Measurements from ENCODE around the gene PPRC1. TPM values are rescaled to one million over a fixed set of nuclear protein-coding genes. Genes with fewer than 3 reads are reported as not detected.

Gene PPRC1
- total and polyA plus RNA-seq, 2 experiments from 2014 or later, result 43.2 to 67.5 TPM

- peaks cover 64% of the 10 kb centered on the region for H3K36me3 Mint-ChIP-seq (ENCODE audit: low read depth)
- DNase-seq (ENCODE audit: low spot score) (no peak), ATAC-seq (no peak; the same call in 2 of the 3 replicates)
- peaks cover 30% of the 10 kb centered on the region for H3K36me3 ChIP-seq (ENCODE audit: insufficient read depth)
- peaks cover 13% of the 10 kb centered on the region for H3K79me2 ChIP-seq (replicated peaks; ENCODE audit: insufficient read depth)
- peaks cover 9% of the 10 kb centered on the region for H3K4me1 Mint-ChIP-seq
- H3K4me3 Mint-ChIP-seq, result no peak overlapping the region
- peaks cover 5% of the 10 kb centered on the region for H3K27me3 Mint-ChIP-seq (ENCODE audit: insufficient read depth, low read depth, poor library complexity)
- no peaks in the 10 kb centered on the region for H3K9me2 ChIP-seq (ENCODE audit: insufficient read depth)
- H2AFZ ChIP-seq, result no peak overlapping the region
- peaks cover 27% of the 10 kb centered on the region for H4K20me1 ChIP-seq (replicated peaks; ENCODE audit: insufficient read depth)
- no peaks in the 10 kb centered on the region for H3K9me3 Mint-ChIP-seq
- no peak overlapping the region for H3K4me3 ChIP-seq
- H3K4me2 ChIP-seq, result no peak overlapping the region
- no peak overlapping the region for H3K27ac Mint-ChIP-seq
- peaks cover 13% of the 10 kb centered on the region; the same call in 1 of the 2 replicates for H3F3A ChIP-seq (replicated peaks; ENCODE audit: low read depth)
- H3K4me1 ChIP-seq (ENCODE audit: insufficient read depth), result no peaks in the 10 kb centered on the region; the same call in 1 of the 2 replicates
- H3K27me3 ChIP-seq (ENCODE audit: insufficient read depth), result no peaks in the 10 kb centered on the region
- no peak for TF ChIP-seq EZH2phosphoT487 (IDR thresholded peaks at IDR 0.05; ENCODE audit: unreplicated experiment)
- TF ChIP-seq NANOG (IDR thresholded peaks at IDR 0.05; ENCODE audit: borderline replicate concordance), result no peak
- TF ChIP-seq ZNF114 (CRISPR knock-in tag; IDR thresholded peaks at IDR 0.05), result no peak
- TF ChIP-seq ZNF331 (CRISPR knock-in tag; IDR thresholded peaks at IDR 0.05; ENCODE audit: low read depth), result no peak
- no peak for TF ChIP-seq CREB1 (CRISPR knock-in tag; IDR thresholded peaks at IDR 0.05; ENCODE audit: low read depth)
- TF ChIP-seq POLR2AphosphoS5 (IDR thresholded peaks at IDR 0.05; ENCODE audit: low read depth), result no peak
- TF ChIP-seq, protein P1, sequence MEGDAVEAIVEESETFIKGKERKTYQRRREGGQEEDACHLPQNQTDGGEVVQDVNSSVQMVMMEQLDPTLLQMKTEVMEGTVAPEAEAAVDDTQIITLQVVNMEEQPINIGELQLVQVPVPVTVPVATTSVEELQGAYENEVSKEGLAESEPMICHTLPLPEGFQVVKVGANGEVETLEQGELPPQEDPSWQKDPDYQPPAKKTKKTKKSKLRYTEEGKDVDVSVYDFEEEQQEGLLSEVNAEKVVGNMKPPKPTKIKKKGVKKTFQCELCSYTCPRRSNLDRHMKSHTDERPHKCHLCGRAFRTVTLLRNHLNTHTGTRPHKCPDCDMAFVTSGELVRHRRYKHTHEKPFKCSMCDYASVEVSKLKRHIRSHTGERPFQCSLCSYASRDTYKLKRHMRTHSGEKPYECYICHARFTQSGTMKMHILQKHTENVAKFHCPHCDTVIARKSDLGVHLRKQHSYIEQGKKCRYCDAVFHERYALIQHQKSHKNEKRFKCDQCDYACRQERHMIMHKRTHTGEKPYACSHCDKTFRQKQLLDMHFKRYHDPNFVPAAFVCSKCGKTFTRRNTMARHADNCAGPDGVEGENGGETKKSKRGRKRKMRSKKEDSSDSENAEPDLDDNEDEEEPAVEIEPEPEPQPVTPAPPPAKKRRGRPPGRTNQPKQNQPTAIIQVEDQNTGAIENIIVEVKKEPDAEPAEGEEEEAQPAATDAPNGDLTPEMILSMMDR (conservative IDR thresholded peaks at IDR 0.05; ENCODE audit: low read depth in 2 of 2), result no peak
- no peak for TF ChIP-seq STAT1 (IDR thresholded peaks at IDR 0.05; ENCODE audit: unreplicated experiment)
- no peak for TF ChIP-seq JUNB (IDR thresholded peaks at IDR 0.05; ENCODE audit: unreplicated experiment)
- TF ChIP-seq, protein P2, sequence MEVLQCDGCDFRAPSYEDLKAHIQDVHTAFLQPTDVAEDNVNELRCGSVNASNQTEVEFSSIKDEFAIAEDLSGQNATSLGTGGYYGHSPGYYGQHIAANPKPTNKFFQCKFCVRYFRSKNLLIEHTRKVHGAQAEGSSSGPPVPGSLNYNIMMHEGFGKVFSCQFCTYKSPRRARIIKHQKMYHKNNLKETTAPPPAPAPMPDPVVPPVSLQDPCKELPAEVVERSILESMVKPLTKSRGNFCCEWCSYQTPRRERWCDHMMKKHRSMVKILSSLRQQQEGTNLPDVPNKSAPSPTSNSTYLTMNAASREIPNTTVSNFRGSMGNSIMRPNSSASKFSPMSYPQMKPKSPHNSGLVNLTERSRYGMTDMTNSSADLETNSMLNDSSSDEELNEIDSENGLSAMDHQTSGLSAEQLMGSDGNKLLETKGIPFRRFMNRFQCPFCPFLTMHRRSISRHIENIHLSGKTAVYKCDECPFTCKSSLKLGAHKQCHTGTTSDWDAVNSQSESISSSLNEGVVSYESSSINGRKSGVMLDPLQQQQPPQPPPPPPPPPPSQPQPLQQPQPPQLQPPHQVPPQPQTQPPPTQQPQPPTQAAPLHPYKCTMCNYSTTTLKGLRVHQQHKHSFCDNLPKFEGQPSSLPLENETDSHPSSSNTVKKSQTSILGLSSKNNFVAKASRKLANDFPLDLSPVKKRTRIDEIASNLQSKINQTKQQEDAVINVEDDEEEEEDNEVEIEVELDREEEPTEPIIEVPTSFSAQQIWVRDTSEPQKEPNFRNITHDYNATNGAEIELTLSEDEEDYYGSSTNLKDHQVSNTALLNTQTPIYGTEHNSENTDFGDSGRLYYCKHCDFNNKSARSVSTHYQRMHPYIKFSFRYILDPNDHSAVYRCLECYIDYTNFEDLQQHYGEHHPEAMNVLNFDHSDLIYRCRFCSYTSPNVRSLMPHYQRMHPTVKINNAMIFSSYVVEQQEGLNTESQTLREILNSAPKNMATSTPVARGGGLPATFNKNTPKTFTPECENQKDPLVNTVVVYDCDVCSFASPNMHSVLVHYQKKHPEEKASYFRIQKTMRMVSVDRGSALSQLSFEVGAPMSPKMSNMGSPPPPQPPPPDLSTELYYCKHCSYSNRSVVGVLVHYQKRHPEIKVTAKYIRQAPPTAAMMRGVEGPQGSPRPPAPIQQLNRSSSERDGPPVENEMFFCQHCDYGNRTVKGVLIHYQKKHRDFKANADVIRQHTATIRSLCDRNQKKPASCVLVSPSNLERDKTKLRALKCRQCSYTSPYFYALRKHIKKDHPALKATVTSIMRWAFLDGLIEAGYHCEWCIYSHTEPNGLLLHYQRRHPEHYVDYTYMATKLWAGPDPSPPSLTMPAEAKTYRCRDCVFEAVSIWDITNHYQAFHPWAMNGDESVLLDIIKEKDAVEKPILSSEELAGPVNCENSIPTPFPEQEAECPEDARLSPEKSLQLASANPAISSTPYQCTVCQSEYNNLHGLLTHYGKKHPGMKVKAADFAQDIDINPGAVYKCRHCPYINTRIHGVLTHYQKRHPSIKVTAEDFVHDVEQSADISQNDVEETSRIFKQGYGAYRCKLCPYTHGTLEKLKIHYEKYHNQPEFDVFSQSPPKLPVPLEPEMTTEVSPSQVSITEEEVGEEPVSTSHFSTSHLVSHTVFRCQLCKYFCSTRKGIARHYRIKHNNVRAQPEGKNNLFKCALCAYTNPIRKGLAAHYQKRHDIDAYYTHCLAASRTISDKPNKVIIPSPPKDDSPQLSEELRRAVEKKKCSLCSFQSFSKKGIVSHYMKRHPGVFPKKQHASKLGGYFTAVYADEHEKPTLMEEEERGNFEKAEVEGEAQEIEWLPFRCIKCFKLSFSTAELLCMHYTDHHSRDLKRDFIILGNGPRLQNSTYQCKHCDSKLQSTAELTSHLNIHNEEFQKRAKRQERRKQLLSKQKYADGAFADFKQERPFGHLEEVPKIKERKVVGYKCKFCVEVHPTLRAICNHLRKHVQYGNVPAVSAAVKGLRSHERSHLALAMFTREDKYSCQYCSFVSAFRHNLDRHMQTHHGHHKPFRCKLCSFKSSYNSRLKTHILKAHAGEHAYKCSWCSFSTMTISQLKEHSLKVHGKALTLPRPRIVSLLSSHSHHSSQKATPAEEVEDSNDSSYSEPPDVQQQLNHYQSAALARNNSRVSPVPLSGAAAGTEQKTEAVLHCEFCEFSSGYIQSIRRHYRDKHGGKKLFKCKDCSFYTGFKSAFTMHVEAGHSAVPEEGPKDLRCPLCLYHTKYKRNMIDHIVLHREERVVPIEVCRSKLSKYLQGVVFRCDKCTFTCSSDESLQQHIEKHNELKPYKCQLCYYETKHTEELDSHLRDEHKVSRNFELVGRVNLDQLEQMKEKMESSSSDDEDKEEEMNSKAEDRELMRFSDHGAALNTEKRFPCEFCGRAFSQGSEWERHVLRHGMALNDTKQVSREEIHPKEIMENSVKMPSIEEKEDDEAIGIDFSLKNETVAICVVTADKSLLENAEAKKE (CRISPR knock-in tag; IDR thresholded peaks at IDR 0.05), result no peak
- TF ChIP-seq, protein P3, sequence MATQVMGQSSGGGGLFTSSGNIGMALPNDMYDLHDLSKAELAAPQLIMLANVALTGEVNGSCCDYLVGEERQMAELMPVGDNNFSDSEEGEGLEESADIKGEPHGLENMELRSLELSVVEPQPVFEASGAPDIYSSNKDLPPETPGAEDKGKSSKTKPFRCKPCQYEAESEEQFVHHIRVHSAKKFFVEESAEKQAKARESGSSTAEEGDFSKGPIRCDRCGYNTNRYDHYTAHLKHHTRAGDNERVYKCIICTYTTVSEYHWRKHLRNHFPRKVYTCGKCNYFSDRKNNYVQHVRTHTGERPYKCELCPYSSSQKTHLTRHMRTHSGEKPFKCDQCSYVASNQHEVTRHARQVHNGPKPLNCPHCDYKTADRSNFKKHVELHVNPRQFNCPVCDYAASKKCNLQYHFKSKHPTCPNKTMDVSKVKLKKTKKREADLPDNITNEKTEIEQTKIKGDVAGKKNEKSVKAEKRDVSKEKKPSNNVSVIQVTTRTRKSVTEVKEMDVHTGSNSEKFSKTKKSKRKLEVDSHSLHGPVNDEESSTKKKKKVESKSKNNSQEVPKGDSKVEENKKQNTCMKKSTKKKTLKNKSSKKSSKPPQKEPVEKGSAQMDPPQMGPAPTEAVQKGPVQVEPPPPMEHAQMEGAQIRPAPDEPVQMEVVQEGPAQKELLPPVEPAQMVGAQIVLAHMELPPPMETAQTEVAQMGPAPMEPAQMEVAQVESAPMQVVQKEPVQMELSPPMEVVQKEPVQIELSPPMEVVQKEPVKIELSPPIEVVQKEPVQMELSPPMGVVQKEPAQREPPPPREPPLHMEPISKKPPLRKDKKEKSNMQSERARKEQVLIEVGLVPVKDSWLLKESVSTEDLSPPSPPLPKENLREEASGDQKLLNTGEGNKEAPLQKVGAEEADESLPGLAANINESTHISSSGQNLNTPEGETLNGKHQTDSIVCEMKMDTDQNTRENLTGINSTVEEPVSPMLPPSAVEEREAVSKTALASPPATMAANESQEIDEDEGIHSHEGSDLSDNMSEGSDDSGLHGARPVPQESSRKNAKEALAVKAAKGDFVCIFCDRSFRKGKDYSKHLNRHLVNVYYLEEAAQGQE (IDR thresholded peaks at IDR 0.05; ENCODE audit: unreplicated experiment), result no peak
- TF ChIP-seq, protein P4, sequence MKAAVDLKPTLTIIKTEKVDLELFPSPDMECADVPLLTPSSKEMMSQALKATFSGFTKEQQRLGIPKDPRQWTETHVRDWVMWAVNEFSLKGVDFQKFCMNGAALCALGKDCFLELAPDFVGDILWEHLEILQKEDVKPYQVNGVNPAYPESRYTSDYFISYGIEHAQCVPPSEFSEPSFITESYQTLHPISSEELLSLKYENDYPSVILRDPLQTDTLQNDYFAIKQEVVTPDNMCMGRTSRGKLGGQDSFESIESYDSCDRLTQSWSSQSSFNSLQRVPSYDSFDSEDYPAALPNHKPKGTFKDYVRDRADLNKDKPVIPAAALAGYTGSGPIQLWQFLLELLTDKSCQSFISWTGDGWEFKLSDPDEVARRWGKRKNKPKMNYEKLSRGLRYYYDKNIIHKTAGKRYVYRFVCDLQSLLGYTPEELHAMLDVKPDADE (IDR thresholded peaks at IDR 0.05), result no peak
- TF ChIP-seq EZH2 (IDR thresholded peaks at IDR 0.05; ENCODE audit: low read depth, unreplicated experiment), result no peak
- no peak overlapping the region for H3K27ac ChIP-seq (ENCODE audit: low read depth)
These were observed 25.8 kb upstream of the PPRC1 start for GRCh38 chr10:102106998-102107397.
